CD4-positive, alpha-beta T cell treated with Interleukin-1 beta for 1 hour (primary cell): ENCODE measurements around the gene NEU1.
"Not testable (repeated sequence)": the region's sequence is repeated elsewhere in the genome, so short reads cannot be mapped to it uniquely, and the experiment has no call there.

Experiments used
- DNase-seq, 2 donors: peaks; one replicate each; pipeline ENCODE4 v3.0.0-alpha.2; 2020 to 2022

The NEU1 gene

DNA sequence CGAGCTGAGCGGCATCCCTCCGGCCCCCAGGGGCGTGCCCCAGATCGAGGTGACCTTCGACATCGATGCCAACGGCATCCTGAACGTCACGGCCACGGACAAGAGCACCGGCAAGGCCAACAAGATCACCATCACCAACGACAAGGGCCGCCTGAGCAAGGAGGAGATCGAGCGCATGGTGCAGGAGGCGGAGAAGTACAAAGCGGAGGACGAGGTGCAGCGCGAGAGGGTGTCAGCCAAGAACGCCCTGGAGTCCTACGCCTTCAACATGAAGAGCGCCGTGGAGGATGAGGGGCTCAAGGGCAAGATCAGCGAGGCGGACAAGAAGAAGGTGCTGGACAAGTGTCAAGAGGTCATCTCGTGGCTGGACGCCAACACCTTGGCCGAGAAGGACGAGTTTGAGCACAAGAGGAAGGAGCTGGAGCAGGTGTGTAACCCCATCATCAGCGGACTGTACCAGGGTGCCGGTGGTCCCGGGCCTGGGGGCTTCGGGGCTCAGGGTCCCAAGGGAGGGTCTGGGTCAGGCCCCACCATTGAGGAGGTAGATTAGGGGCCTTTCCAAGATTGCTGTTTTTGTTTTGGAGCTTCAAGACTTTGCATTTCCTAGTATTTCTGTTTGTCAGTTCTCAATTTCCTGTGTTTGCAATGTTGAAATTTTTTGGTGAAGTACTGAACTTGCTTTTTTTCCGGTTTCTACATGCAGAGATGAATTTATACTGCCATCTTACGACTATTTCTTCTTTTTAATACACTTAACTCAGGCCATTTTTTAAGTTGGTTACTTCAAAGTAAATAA, 45.3 kb downstream of the NEU1 start:
- DNase-seq: peak in 1 of 2 donors; percentile 55

DNA sequence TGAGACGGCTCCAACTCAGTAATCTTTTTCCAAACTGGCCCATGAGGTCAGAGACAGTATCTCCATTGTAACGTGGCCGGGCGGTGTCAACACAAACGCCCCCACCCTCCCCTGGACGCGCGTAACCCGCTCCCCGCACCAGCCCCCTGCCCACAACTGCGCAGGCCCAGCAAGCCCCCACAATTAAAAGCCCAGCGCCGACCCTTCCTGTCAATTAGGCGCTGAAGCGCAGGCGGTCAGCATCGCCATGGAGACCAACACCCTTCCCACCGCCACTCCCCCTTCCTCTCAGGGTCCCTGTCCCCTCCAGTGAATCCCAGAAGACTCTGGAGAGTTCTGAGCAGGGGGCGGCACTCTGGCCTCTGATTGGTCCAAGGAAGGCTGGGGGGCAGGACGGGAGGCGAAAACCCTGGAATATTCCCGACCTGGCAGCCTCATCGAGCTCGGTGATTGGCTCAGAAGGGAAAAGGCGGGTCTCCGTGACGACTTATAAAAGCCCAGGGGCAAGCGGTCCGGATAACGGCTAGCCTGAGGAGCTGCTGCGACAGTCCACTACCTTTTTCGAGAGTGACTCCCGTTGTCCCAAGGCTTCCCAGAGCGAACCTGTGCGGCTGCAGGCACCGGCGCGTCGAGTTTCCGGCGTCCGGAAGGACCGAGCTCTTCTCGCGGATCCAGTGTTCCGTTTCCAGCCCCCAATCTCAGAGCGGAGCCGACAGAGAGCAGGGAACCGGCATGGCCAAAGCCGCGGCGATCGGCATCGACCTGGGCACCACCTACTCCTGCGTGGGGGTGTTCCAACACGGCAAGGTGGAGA, 47.4 kb downstream of the NEU1 start, which contains the start of the genes HSPA1A and HSPA1L:
Gene HSPA1A (plus strand): TSS at position 519 of the 814 bp plus-strand sequence. CDS start 214 bp downstream, at position 733.
Gene HSPA1L (minus strand): TSS at position 259 of the 814 bp plus-strand sequence. CDS start 3,311 bp downstream, outside the sequence.
- peak; percentile 84 to 88 for DNase-seq

DNA sequence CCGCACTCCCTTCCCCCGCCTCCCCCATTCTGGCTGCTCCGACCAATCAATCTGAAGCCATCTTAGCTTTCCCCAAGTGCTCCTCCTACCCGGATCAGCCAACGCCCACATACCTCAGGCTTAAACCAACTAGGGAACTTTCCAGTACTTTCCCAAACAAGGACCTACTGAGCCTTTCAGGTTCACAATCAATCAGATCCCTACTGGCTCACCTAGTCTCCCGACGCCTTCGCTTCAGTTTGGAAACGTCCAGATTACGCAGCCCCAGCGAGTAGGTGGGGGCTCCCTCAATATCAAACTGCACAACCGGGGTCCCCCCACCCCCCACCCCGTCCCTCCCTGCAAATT, 48.0 kb downstream of the NEU1 start:
- peak; percentile 70 to 71 for DNase-seq

DNA sequence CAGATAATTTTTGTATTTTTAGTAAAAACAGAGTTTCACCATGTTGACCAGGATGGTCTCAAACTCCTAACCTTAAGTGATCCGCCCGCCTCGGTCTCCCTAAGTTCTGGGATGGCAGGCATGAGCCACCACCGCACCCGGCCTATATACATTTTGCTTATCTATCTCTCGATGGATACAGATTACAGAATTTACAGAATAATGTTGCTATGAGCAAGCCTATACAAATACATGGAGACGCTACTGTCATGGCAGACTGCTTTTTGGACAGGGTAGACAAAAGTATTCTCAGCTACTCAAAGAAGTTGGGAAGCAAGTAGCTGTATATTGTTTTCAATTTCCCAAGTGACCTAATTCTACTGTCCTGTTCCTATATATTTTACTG, 49.2 kb downstream of the NEU1 start:
- no peak for DNase-seq

DNA sequence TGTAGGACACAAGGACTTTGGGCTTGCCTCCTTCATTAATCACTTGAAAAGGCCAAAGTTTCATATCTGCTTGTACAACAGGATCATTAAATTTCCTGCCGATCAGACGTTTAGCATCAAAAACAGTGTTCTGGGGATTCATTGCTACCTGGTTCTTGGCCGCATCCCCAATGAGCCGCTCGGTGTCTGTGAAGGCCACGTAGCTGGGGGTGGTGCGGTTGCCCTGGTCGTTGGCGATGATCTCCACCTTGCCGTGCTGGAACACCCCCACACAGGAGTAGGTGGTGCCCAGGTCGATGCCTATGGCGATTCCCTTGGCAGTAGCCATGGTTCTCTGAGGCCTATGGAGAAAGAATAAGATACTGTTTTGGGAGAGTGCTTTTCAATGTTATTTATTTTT, 51.0 kb downstream of the NEU1 start:
- DNase-seq: no peak

DNA sequence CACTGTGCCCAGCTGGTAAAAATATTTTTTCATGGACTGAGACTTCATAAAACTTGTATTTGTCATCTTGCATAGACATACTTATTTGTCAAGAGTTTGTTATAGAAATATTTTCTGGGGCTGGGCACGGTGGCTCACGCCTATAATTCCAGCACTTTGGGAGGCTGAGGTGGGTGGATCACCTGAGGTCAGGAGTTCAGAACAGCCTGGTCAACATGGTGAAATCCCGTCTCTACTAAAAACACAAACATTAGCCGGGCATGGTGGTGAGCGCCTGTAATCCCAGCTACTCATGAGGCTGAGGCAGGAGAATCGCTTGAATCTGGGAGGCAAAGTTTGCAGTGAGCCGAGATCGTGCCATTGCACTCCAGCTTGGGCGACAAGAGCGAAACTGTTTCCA, 54.0 kb downstream of the NEU1 start:
- not testable (repeated sequence) for DNase-seq
